Upper lobe of left lung (tissue), 6 donors: Measurements from ENCODE around the gene APIP. TPM values are rescaled to one million over a fixed set of nuclear protein-coding genes. Genes with fewer than 3 reads are reported as not detected.
A peak's percentile ranks its signal among the peaks of the same experiment; 100 is the strongest.

Source experiments
- ATAC-seq, 2 donors: fragments of 200-7000 bp; cut with Tn5 transposase; one replicate each; pipeline ENCODE4 v1.9.1; 2022; ENCODE audit warnings: mild to moderate bottlenecking in 2 of 2, moderate library complexity in 2 of 2; ENCODE audit not compliant: low FRiP score in 2 of 2
- DNase-seq, 2 donors: peaks; one replicate each; pipeline ENCODE4 v3.0.0-alpha.2; 2019 to 2020
- H3K27ac ChIP-seq, 4 donors: fragments of 200-600 bp; sonication (generic); one replicate each; pipeline ENCODE4 v1.5.1; 2016 to 2019
- H3K27me3 ChIP-seq, 4 donors: fragments of 200-600 bp; sonication (generic); one replicate each; pipeline ENCODE4 v1.5.1; 2017 to 2019
- H3K36me3 ChIP-seq, 4 donors: fragments of 200-600 bp; sonication (generic); one replicate each; pipeline ENCODE4 v1.5.1; 2016 to 2019
- H3K4me1 ChIP-seq, 4 donors: fragments of 200-600 bp; sonication (generic); one replicate each; pipeline ENCODE4 v1.5.1; 2018 to 2019
- H3K4me3 ChIP-seq, 4 donors: fragments of 200-600 bp; sonication (generic); one replicate each; pipeline ENCODE4 v1.5.1; 2017 to 2019; ENCODE audit warnings: mild to moderate bottlenecking in 2 of 4, moderate library complexity in 1 of 4
- H3K9me3 ChIP-seq, 4 donors: fragments of 200-600 bp; sonication (generic); one replicate each; pipeline ENCODE4 v1.5.1; 2018 to 2019
- CTCF ChIP-seq, 6 experiments: fragments of 450-650 bp in 4 of 6; fragments of 200-600 bp in 2 of 6; sonication (generic) in 2 of 6; IDR thresholded peaks; one replicate each; pipeline ENCODE4 v1.5.1; 2016 to 2019; ENCODE audit warnings: antibody characterized with exemption in 6 of 6
- EP300 ChIP-seq, 4 donors: sonication (generic); formaldehyde crosslinking; IDR thresholded peaks; one replicate each; pipeline ENCODE4 v1.5.1; 2017; ENCODE audit warnings: antibody characterized with exemption in 4 of 4, control low read depth in 2 of 4
- POLR2A ChIP-seq, 4 donors: fragments of 450-650 bp; IDR thresholded peaks; one replicate each; pipeline ENCODE4 v1.5.1; 2016 to 2017; ENCODE audit warnings: antibody characterized with exemption in 4 of 4, mild to moderate bottlenecking in 2 of 4
- POLR2AphosphoS5 ChIP-seq, 2 donors: sonication (generic); formaldehyde crosslinking; IDR thresholded peaks; one replicate each; pipeline ENCODE4 v1.5.1; 2017; ENCODE audit warnings: antibody characterized with exemption in 2 of 2
- WGBS, 2 donors: methylation state at CpG; one replicate each; pipeline ENCODE4 v1.1.5; 2017 to 2018; 5-methylcytosine and 5-hydroxymethylcytosine counted together
- total RNA-seq, 6 donors: library from RNA; depleted of rRNA in 4 of 6; stranded (reverse); fragments of >200 nt in 4 of 6; gene quantifications; one replicate each; pipeline versions ENCODE4 v1.1.0 to v1.2.1, GENCODE V29; 2016 to 2021
- donor health status: DM: no; HTN: no; CAD: no; lungs with moderate emphysema.
- donor health status: DM: no; HTN: yes; CAD: no; lungs with severe emphysema.

APIP gene
- total RNA-seq, 6 donors from 2014 or later, result 4.2 to 47.4 (median 26.8) TPM

DNA sequence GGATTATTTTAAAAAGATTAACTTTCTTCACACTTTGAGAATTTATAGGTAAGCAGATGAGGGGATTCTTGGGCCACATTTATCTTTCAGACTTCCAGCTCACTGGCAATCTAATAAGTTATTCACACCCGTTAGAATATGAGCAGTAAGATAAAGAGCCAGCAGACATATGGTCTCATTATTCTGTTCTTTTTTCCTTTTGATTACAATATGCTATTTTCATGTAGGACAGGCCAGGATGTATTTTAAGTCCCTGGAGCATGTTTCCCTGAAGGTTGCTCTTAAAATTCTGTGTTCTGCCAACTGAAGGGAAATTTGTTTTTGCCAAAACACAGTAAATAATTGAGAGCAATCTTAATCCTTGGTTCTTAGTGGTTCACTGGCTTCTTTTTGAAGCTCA, 22.4 kb upstream of the APIP start:
- WGBS, 2 donors, result 86% methylated on average over 1 of the region's 1 CpG
- no peak for TF ChIP-seq CTCF (IDR thresholded peaks at IDR 0.05)
- TF ChIP-seq EP300 (IDR thresholded peaks at IDR 0.05), result no peak
- TF ChIP-seq POLR2A (IDR thresholded peaks at IDR 0.05), result no peak
- H3K9me3 ChIP-seq, result no peaks in the 10 kb centered on the region
- H3K27me3 ChIP-seq, result no peaks in the 10 kb centered on the region
- no peak overlapping the region for H3K27ac ChIP-seq
- DNase-seq (no peak), ATAC-seq (no peak)
- H3K36me3 ChIP-seq, result peaks cover 0 to 8% (median 0%) of the 10 kb centered on the region in 4 donors
- no peak overlapping the region for H3K4me3 ChIP-seq
- no peaks in the 10 kb centered on the region for H3K4me1 ChIP-seq

- WGBS, 2 donors, result 84 to 87% methylated on average over 6 of the region's 6 CpGs
Measured at GRCh38 chr11:34936945-34937629, 20.9 kb upstream of the APIP start.

DNA sequence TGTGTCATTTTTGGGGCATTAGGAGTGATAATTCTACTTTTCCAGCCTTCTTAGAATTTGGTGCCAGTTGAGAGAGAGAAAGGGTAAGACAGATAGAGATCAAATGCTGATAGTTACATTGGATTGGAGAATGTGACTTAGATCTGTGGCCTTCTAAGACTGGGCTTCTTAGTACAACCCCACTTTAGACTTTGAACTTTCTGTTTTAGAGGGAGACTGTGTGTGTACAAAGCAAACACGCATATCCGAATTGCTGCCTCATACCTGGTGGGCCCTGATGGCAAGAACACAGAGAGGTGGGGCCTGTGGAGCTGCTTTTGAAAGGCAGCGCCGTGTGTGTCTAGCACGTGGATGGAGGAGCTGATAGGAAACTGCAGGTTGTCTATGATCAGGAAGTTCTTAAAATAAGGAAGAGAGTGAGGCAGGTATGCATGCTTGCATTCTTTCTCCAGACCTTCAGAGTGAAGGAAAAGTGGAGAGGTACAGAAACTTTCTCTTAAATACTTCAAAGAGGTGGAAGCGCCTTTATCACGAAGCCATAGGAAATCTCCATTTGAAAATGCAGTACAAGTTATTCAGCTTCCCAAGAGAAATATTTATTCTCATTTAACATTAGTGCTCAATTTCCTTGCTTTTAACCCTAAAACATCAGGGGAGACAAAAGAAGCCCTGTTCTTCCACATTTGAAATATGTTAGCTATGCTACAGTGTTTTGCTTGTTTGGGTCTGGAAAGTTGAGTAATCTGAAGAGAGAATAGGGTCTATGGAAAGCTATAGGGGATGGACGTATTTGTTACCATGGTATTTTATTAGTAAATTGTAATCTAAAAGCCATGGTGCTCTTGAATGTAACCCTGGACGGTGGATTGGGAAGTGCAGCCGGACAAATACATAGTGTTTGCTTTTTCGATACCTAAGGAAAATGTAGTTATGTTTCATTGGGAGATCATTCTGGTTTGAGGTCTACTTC, 13.9 kb upstream of the APIP start:
- Histone ChIP-seq H3K4me1 (peaks cover 11 to 39% (median 17%) of the 10 kb centered on the region in 4 donors), H3K9me3 (no peaks in the 10 kb centered on the region), H3K27ac (no peak overlapping the region), H3K36me3 (peaks cover 0 to 14% (median 0%) of the 10 kb centered on the region in 4 donors), H3K4me3 (no peak overlapping the region), H3K27me3 (no peaks in the 10 kb centered on the region)
- DNase-seq, result peak in 1 of 2 donors; percentile 26
- TF ChIP-seq CTCF (IDR thresholded peaks at IDR 0.05) (no peak), EP300 (IDR thresholded peaks at IDR 0.05) (no peak), POLR2AphosphoS5 (IDR thresholded peaks at IDR 0.05) (no peak), POLR2A (IDR thresholded peaks at IDR 0.05) (no peak)
- 74 to 75% methylated on average over 11 of the region's 11 CpGs for WGBS, 2 donors
- ATAC-seq, result no peak

More at GRCh38 chr11:34936945-34937629, 20.9 kb upstream of the APIP start:
- H3K36me3 ChIP-seq, result peaks cover 0 to 16% (median 0%) of the 10 kb centered on the region in 4 donors
- ATAC-seq (no peak), DNase-seq (no peak)
- no peak for TF ChIP-seq EP300 (IDR thresholded peaks at IDR 0.05)
- TF ChIP-seq POLR2A (IDR thresholded peaks at IDR 0.05), result no peak
- no peak for TF ChIP-seq CTCF (IDR thresholded peaks at IDR 0.05)
- TF ChIP-seq POLR2AphosphoS5 (IDR thresholded peaks at IDR 0.05), result no peak
- no peak overlapping the region for H3K4me3 ChIP-seq
- H3K27ac ChIP-seq, result no peak overlapping the region
- H3K4me1 ChIP-seq, result no peaks in the 10 kb centered on the region
- H3K27me3 ChIP-seq, result no peaks in the 10 kb centered on the region
- H3K9me3 ChIP-seq, result no peaks in the 10 kb centered on the region

DNA sequence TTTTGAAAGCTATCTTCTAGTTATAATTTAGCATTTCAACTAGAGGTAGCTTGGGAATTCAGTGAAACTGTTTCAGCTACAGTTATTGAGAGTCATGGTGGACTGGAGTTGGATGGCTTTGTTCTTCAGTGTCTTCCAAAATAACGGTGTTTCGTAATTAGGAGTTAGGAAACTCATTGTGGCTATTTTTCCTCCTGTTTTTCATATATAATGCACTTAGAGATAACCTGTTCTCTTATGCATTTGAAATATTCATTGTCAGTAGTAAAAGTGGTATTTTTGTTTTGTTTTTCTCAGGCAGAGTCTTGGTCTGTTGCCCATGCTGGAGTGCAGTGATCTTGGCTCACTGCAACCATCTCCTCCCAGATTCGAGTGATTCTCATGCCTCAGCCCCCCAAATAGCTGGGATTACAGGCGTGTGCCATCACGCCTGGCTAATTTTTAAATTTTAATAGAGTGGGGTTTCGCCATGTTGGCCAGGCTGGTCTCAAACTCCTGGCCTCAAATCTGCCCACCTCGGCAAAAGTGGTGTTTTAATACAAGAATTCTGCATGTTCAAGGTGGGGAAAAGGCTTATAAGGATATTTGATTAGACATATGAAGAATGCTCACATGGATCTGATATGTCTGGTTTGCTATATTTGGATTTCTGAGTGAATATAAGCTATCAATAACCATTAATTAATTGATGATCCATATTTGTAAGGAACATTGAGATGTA, 12.9 kb upstream of the APIP start:
- ATAC-seq, result no peak
- WGBS, 2 donors, result 84 to 92% methylated on average over 7 of the region's 7 CpGs

More for the DNA sequence above, 12.9 kb upstream of the APIP start:
- H3K4me3 ChIP-seq, result no peak overlapping the region
- no peaks in the 10 kb centered on the region for H3K27me3 ChIP-seq
- no peak for TF ChIP-seq EP300 (IDR thresholded peaks at IDR 0.05)
- TF ChIP-seq POLR2AphosphoS5 (IDR thresholded peaks at IDR 0.05), result no peak
- no peak for TF ChIP-seq CTCF (IDR thresholded peaks at IDR 0.05)
- no peak for TF ChIP-seq POLR2A (IDR thresholded peaks at IDR 0.05)
- H3K4me1 ChIP-seq, result peaks cover 13 to 46% (median 20%) of the 10 kb centered on the region in 4 donors
- no peak for DNase-seq
- H3K36me3 ChIP-seq, result peaks cover 0 to 12% (median 0%) of the 10 kb centered on the region in 4 donors
- no peaks in the 10 kb centered on the region for H3K9me3 ChIP-seq
- H3K27ac ChIP-seq, result no peak overlapping the region
